Mesenchymal stem cell (in vitro differentiated cells and primary cell): ENCODE data around the gene PPARGC1A.

Experiments used
- DNase-seq: peaks from one replicate; pipeline ENCODE4 v3.0.0-alpha.2; 2013
- H2AFZ ChIP-seq: one replicate; pipeline ENCODE4 v1.6.1; 2013; ENCODE audit warnings: low read depth, mild to moderate bottlenecking, control low read depth, inconsistent platforms, low read length, moderate library complexity
- H2AK5ac ChIP-seq: 2 replicates; pipeline ENCODE4 v1.6.1; 2013; ENCODE audit warnings: low read length, moderate library complexity, mild to moderate bottlenecking, inconsistent platforms; ENCODE audit not compliant: severe bottlenecking
- H2BK120ac ChIP-seq: one replicate; pipeline ENCODE4 v1.6.1; 2013; ENCODE audit warnings: low read depth, mild to moderate bottlenecking, inconsistent platforms, low read length, moderate library complexity
- H2BK12ac ChIP-seq, 2 experiments: one replicate each; pipeline ENCODE4 v1.6.1; 2013; ENCODE audit warnings: inconsistent platforms in 2 of 2, low read length in 2 of 2, mild to moderate bottlenecking in 2 of 2, moderate library complexity in 2 of 2, control low read depth in 1 of 2
- H2BK15ac ChIP-seq: one replicate; pipeline ENCODE4 v1.6.1; 2013; ENCODE audit warnings: mild to moderate bottlenecking, low read depth, inconsistent platforms; ENCODE audit not compliant: poor library complexity, severe bottlenecking
- H2BK5ac ChIP-seq: 2 replicates; pipeline ENCODE4 v1.6.1; 2013; ENCODE audit warnings: low read depth, mild to moderate bottlenecking, low read length, control low read depth, inconsistent platforms; ENCODE audit not compliant: poor library complexity, severe bottlenecking
- H3K14ac ChIP-seq, 2 experiments: one replicate each; pipeline ENCODE4 v1.6.1; 2013; ENCODE audit warnings: inconsistent platforms in 2 of 2, low read length in 2 of 2, control low read depth in 1 of 2, mild to moderate bottlenecking in 1 of 2, moderate library complexity in 1 of 2
- H3K18ac ChIP-seq, 2 experiments: one replicate each; pipeline ENCODE4 v1.6.1; 2013; ENCODE audit warnings: inconsistent platforms in 2 of 2, low read length in 2 of 2, control low read depth in 1 of 2, low read depth in 1 of 2, mild to moderate bottlenecking in 1 of 2
- H3K23ac ChIP-seq, 2 experiments: one replicate each; pipeline ENCODE4 v1.6.1; 2013; ENCODE audit warnings: inconsistent platforms in 2 of 2, low read length in 2 of 2, mild to moderate bottlenecking in 2 of 2, moderate library complexity in 2 of 2, control low read depth in 1 of 2
- H3K27ac ChIP-seq: 2 replicates; pipeline ENCODE4 v1.5.1; 2013; ENCODE audit warnings: mild to moderate bottlenecking, moderate library complexity, low read length, control low read depth, inconsistent platforms; ENCODE audit not compliant: poor library complexity, severe bottlenecking
- H3K27me3 ChIP-seq, 2 experiments: 2 replicates each; pipeline versions ENCODE4 v1.6.1 to v1.7.0; 2013; ENCODE audit warnings: low read length in 2 of 2, mild to moderate bottlenecking in 2 of 2, moderate library complexity in 2 of 2, control low read depth in 1 of 2, inconsistent platforms in 1 of 2; ENCODE audit not compliant: control insufficient read depth in 1 of 2, insufficient read depth in 1 of 2
- H3K36me3 ChIP-seq, 2 experiments: 2 replicates each; pipeline versions ENCODE4 v1.6.1 to v1.7.0; 2013; ENCODE audit warnings: low read length in 2 of 2, control low read depth in 1 of 2, inconsistent platforms in 1 of 2, low read depth in 1 of 2, mild to moderate bottlenecking in 1 of 2; ENCODE audit not compliant: insufficient read depth in 2 of 2, control insufficient read depth in 1 of 2
- H3K4ac ChIP-seq, 2 experiments: one replicate each; pipeline ENCODE4 v1.6.1; 2013; ENCODE audit warnings: inconsistent platforms in 2 of 2, low read length in 2 of 2, mild to moderate bottlenecking in 2 of 2, moderate library complexity in 2 of 2, control low read depth in 1 of 2, low read depth in 1 of 2
- H3K4me1 ChIP-seq: 2 replicates; pipeline ENCODE4 v1.6.1; 2013; ENCODE audit warnings: low read depth, low read length, control low read depth; ENCODE audit not compliant: control insufficient read depth, insufficient read depth
- H3K4me2 ChIP-seq: 2 replicates; pipeline ENCODE4 v1.6.1; 2013; ENCODE audit warnings: low read length, mild to moderate bottlenecking, inconsistent platforms; ENCODE audit not compliant: poor library complexity, severe bottlenecking
- H3K4me3 ChIP-seq, 2 experiments: 2 replicates each; pipeline versions ENCODE4 v1.5.1 to v1.7.0; 2013; ENCODE audit warnings: low read length in 2 of 2, mild to moderate bottlenecking in 2 of 2, control low read depth in 1 of 2, low read depth in 1 of 2; ENCODE audit not compliant: insufficient read depth in 1 of 2
- H3K79me1 ChIP-seq: replicated peaks from 2 replicates; pipeline ENCODE4 v1.6.1; 2013; ENCODE audit warnings: mild to moderate bottlenecking, control low read depth, low read length, inconsistent platforms; ENCODE audit not compliant: poor library complexity, severe bottlenecking
- H3K9ac ChIP-seq: 2 replicates; pipeline ENCODE4 v1.7.0; 2013; ENCODE audit warnings: mild to moderate bottlenecking, low read length, moderate library complexity
- H3K9me3 ChIP-seq: 2 replicates; pipeline ENCODE4 v1.7.0; 2013; ENCODE audit warnings: mild to moderate bottlenecking, low read length; ENCODE audit not compliant: control insufficient read depth
- H4K8ac ChIP-seq: one replicate; pipeline ENCODE4 v1.6.1; 2013; ENCODE audit warnings: inconsistent platforms, mild to moderate bottlenecking, low read length, moderate library complexity
- H4K91ac ChIP-seq: one replicate; pipeline ENCODE4 v1.6.1; 2013; ENCODE audit warnings: mild to moderate bottlenecking, low read length, inconsistent platforms
- WGBS: methylation state at CpG from one replicate; pipeline ENCODE4 v1.1.7; 2013; ENCODE audit warnings: mixed read lengths; 5-methylcytosine and 5-hydroxymethylcytosine counted together

PPARGC1A gene

DNA sequence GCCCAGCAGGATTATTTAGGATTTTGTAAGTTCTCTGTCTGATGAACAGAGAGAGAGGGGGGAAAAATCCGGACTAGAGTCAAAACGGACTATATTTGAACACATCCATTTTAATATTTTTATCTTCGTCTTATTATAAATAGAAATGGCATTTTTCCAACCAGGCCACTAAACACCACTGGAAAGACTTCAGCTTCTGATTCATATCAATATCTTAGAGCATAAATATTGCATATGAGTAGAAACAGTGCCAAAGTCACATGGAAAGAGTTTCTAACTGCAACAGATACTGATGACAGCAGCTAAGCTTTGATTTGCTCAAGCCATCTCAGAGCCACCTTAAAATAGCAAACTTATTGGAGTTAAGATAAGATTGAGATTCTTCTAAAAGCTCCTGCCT, 456 bp downstream of the PPARGC1A start:
- H3K23ac ChIP-seq = no peak overlapping the region
- peaks cover 4% of the 10 kb centered on the region for H3K4me1 ChIP-seq
- H3K27me3 ChIP-seq = no peaks in the 10 kb centered on the region
- no peak overlapping the region for H2BK5ac ChIP-seq
- H4K8ac ChIP-seq = no peak overlapping the region
- no peaks in the 10 kb centered on the region for H3K36me3 ChIP-seq
- H3K79me1 ChIP-seq = no peaks in the 10 kb centered on the region
- H2BK15ac ChIP-seq = no peak overlapping the region
- H3K4me3 ChIP-seq = peak overlapping the region in 1 of 2 experiments; percentile 79
- no peaks in the 10 kb centered on the region for H3K9me3 ChIP-seq
- H2BK12ac ChIP-seq = no peak overlapping the region
- H3K14ac ChIP-seq = no peak overlapping the region
- no peak overlapping the region for H2AK5ac ChIP-seq
- H4K91ac ChIP-seq = no peak overlapping the region
- H3K27ac ChIP-seq = peak overlapping the region; percentile 40
- peak overlapping the region; percentile 70 for H3K4me2 ChIP-seq
- H3K18ac ChIP-seq = no peak overlapping the region
- H3K4ac ChIP-seq = no peak overlapping the region
- H2AFZ ChIP-seq = no peak overlapping the region
- no peak overlapping the region for H2BK120ac ChIP-seq
- DNase-seq = no peak
- peak overlapping the region; percentile 87 for H3K9ac ChIP-seq
- 80% methylated on average over 1 of the region's 3 CpGs for WGBS

DNA sequence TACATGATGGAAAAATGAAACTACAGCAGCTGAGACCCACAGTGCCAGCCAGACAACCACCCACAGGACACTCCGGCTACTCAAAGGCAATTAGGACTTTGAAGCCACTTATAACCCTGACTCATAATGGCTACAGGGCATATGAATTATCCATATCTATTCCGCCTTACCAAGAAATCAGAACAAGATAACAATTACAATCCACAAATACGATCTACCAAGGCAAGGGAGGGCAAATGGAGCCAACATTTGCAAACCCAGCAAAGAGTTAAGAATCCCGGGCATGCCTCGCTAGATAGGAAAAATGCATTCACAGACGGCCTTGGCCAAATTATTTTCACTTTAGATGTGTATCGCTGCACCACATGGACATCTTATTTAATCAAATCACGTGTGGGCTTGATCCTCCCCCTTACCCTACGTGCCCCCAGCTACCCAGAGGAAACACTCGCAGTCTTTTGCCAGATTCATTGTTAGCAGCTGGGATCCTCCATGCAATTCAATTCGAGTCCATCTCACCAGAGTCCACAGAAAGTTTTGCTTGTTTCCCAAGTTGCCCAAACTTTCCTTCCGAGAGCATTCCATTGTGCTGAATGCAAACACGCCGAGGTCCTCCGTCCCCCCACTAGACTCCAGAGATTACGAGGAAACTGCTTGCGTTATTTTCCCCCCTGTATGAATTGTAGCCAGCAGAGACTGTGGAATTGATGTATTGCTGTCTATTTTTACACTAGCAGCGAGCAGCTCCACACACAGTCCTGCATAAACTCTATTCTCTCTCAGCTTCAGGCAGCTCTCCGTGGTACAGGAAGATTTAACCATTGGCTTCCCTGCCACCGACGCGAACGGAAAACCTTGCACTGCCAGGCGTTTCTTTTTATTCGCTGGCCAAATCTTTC, 1.2 kb downstream of the PPARGC1A start:
- Histone ChIP-seq H2BK15ac (no peak overlapping the region), H2AK5ac (no peak overlapping the region), H3K4me2 (peak overlapping the region; percentile 70), H3K4me1 (peaks cover 4% of the 10 kb centered on the region), H4K8ac (no peak overlapping the region), H3K18ac (peak overlapping the region; percentile 5 to 16), H3K36me3 (no peaks in the 10 kb centered on the region), H2AFZ (peak overlapping the region; percentile 29), H3K9ac (peak overlapping the region; percentile 87), H3K23ac (no peak overlapping the region), H2BK12ac (peak overlapping the region in 1 of 2 experiments; percentile 61), H3K79me1 (no peaks in the 10 kb centered on the region), H4K91ac (no peak overlapping the region), H2BK120ac (peak overlapping the region; percentile 1), H3K27me3 (no peaks in the 10 kb centered on the region), H3K14ac (no peak overlapping the region), H3K27ac (peak overlapping the region; percentile 40), H2BK5ac (no peak overlapping the region), H3K4ac (no peak overlapping the region), H3K4me3 (peak overlapping the region in 1 of 2 experiments; percentile 79), H3K9me3 (no peaks in the 10 kb centered on the region)
- 38% methylated on average over 19 of the region's 25 CpGs for WGBS
- DNase-seq = peak; percentile 74

DNA sequence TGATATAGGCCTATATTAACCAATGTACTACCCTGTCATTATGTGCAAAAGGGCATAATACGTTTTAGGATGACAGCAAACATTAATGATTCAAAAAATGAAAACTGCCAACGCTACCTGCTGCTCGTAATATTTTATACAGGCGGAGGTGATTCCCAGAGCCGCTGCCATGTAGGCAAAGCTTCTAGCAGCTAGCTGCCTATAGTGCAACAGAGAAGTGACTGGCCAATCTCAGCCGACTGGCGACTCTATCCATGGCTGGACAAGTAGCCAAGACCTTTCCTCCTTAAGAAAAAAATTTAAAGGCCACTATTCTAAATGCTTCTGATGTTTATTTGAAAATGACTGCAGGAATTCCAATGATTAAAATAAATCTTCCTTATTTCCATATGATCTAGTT, 1.9 kb downstream of the PPARGC1A start:
- Histone ChIP-seq H3K36me3 (no peaks in the 10 kb centered on the region), H4K91ac (no peak overlapping the region), H3K79me1 (no peaks in the 10 kb centered on the region), H3K4me3 (peak overlapping the region in 1 of 2 experiments; percentile 79), H3K9me3 (no peaks in the 10 kb centered on the region), H3K18ac (no peak overlapping the region), H2BK12ac (no peak overlapping the region), H3K4me2 (no peak overlapping the region), H2AK5ac (no peak overlapping the region), H2BK5ac (no peak overlapping the region), H3K4ac (no peak overlapping the region), H3K27ac (no peak overlapping the region), H2AFZ (no peak overlapping the region), H2BK120ac (no peak overlapping the region), H2BK15ac (no peak overlapping the region), H3K27me3 (no peaks in the 10 kb centered on the region), H3K23ac (no peak overlapping the region), H3K4me1 (peaks cover 4% of the 10 kb centered on the region), H3K9ac (peak overlapping the region; percentile 87), H3K14ac (no peak overlapping the region), H4K8ac (no peak overlapping the region)
- 98% methylated on average over 5 of the region's 7 CpGs for WGBS
- no peak for DNase-seq

DNA sequence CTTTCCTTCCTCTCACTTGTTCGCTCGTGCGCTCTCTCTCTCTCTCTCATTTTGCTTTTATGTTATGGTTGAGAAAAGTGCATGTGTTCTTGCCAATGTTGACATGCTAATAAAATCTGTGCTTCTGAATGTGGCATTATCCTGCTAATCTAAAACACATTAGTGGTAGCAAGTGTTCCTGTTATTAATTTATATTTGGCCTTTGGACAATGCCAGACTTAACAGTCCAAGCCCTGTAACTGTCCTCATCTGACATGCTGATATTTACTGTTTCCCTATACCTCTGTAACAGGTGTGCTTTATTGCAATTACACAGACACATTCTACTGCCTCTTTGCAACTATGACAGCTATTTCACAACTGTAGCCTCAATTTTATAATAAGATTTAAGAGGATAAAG, 2.7 kb downstream of the PPARGC1A start:
- no peak overlapping the region for H3K23ac ChIP-seq
- H3K4me3 ChIP-seq = no peak overlapping the region
- no peak overlapping the region for H3K27ac ChIP-seq
- no peak overlapping the region for H3K9ac ChIP-seq
- H3K4me1 ChIP-seq = peaks cover 4% of the 10 kb centered on the region
- H3K27me3 ChIP-seq = no peaks in the 10 kb centered on the region
- no peak overlapping the region for H2BK15ac ChIP-seq
- no peaks in the 10 kb centered on the region for H3K9me3 ChIP-seq
- no peak overlapping the region for H3K18ac ChIP-seq
- no peak overlapping the region for H3K14ac ChIP-seq
- H4K91ac ChIP-seq = no peak overlapping the region
- H2BK120ac ChIP-seq = no peak overlapping the region
- no peak overlapping the region for H3K4ac ChIP-seq
- H2BK5ac ChIP-seq = no peak overlapping the region
- no peak overlapping the region for H3K4me2 ChIP-seq
- no peak overlapping the region for H2AK5ac ChIP-seq
- no peak for DNase-seq
- H3K79me1 ChIP-seq = no peaks in the 10 kb centered on the region
- no peak overlapping the region for H4K8ac ChIP-seq
- no peak overlapping the region for H2AFZ ChIP-seq
- no peaks in the 10 kb centered on the region for H3K36me3 ChIP-seq
- no CpG with 5 or more reads among the region's 3 CpGs for WGBS
- no peak overlapping the region for H2BK12ac ChIP-seq
